GM21528 (cell line): ENCODE results near the gene MMP23B.
"Not testable (repeated sequence)": the region's sequence is repeated elsewhere in the genome, so short reads cannot be mapped to it uniquely, and the experiment has no call there.

ENCODE experiments used
- ATAC-seq: cut with Tn5 transposase; IDR thresholded peaks from one replicate; pipeline ENCODE4 v1.9.1; 2021; ENCODE audit warnings: mild to moderate bottlenecking, moderate library complexity; ENCODE audit not compliant: unreplicated experiment, low FRiP score

The MMP23B gene

GRCh38 chr1:1629430-1630190 is 2.4 kb upstream of the MMP23B start:
- ATAC-seq: no peak

GRCh38 chr1:1630191-1630964 is 1.6 kb upstream of the MMP23B start:
- peak; percentile 58 for ATAC-seq

- ATAC-seq: no peak
Measured at GRCh38 chr1:1630965-1631781, 800 bp upstream of the MMP23B start.

- not testable (repeated sequence) for ATAC-seq
Measured at GRCh38 chr1:1633409-1633808, 1.4 kb downstream of the MMP23B start.

- not testable (repeated sequence) for ATAC-seq
Measured at GRCh38 chr1:1634613-1635012, 2.6 kb downstream of the MMP23B start.

- ATAC-seq: not testable (repeated sequence)
Measured at GRCh38 chr1:1636621-1637478, 4.9 kb downstream of the MMP23B start.

- not testable (repeated sequence) for ATAC-seq
Measured at GRCh38 chr1:1637479-1637875, 5.5 kb downstream of the MMP23B start.

- ATAC-seq: not testable (repeated sequence)
Measured at GRCh38 chr1:1638528-1638927, 6.6 kb downstream of the MMP23B start.

GRCh38 chr1:1639368-1639767 is 7.4 kb downstream of the MMP23B start:
- not testable (repeated sequence) for ATAC-seq

GRCh38 chr1:1640081-1640480 is 8.1 kb downstream of the MMP23B start:
- ATAC-seq: not testable (repeated sequence)

GRCh38 chr1:1640711-1641461 is 8.9 kb downstream of the MMP23B start:
- not testable (repeated sequence) for ATAC-seq

GRCh38 chr1:1646326-1646725 is 14.4 kb downstream of the MMP23B start:
- not testable (repeated sequence) for ATAC-seq

GRCh38 chr1:1647567-1648241 is 15.7 kb downstream of the MMP23B start:
- not testable (repeated sequence) for ATAC-seq

- not testable (repeated sequence) for ATAC-seq
Measured at GRCh38 chr1:1648265-1648664, 16.3 kb downstream of the MMP23B start.

- ATAC-seq: peak; percentile 84
Measured at GRCh38 chr1:1658583-1659549, 26.9 kb downstream of the MMP23B start, which contains the start of gene CDK11B. CDK11B (minus strand) TSS chr1:1659004; CDS start chr1:1657485, 1,519 bp downstream.

- not testable (repeated sequence) for ATAC-seq
Measured at GRCh38 chr1:1662392-1662791, 30.4 kb downstream of the MMP23B start.

GRCh38 chr1:1662830-1663560 is 31.0 kb downstream of the MMP23B start:
- not testable (repeated sequence) for ATAC-seq
